ENCODE measurements around the gene LCP2.

The LCP2 gene

GRCh38 chr5:170202117-170202516 lies 95.5 kb downstream of the LCP2 start:
- DNase-seq: no peak

- no peak for DNase-seq
Measured at GRCh38 chr5:170201311-170201710, 96.3 kb downstream of the LCP2 start.

- no peak for DNase-seq
Measured at GRCh38 chr5:170200876-170201275, 96.7 kb downstream of the LCP2 start.
